ENCODE results near the gene YY1.
"Not testable (repeated sequence)": the region's sequence is repeated elsewhere in the genome, so short reads cannot be mapped to it uniquely, and the experiment has no call there.

The YY1 gene

DNA sequence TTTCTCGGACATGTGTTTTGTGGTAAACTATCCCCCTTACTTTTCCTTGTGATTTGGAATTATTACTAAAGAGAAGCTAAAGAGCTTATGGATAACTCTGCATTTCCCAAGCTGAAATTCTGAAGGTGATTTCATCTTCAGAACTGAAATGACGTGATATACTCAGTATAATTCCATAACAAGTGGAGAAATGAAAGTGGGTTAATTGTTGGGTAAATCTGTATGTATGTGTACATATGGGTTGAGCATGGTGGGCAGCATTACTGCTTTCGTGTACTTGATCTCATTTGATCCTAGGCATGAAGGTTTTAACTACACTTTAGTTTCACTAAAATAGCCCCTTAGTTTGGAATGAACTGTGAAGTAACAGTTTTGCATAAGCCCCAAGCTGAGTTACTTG, 4.1 kb downstream of the YY1 start:
- DNase-seq (ENCODE audit: low spot score): no peak

DNA sequence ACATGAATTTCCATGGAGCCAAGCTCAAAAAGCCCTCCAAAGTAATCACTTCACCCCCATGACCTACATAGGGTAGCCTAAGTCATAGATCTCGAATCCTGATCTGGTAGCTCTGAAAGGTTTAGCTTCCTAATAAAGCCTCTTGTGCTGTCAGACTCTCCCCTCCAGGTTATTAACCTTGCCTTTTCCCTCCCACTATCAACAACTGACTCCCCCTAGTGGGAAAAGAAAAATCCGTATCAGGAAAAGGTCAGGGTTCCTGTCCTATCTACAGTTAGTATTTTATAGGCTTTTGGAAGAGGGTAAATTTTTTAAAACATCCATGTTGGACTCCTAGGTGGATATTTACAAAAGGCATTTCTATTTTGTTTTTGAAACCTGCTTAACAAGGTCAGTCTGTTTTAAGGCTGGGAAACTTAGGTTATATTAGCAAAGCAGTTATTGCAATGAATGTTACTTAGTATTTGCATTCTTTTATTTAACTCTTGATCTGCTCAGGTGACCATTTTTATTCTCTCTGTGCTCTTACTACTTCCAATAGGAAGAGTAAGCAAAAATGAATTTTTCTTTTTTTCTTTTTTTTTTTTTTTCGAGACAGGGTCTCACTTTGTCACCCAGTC, 8.0 kb downstream of the YY1 start:
- peak; percentile 44 for DNase-seq (ENCODE audit: low spot score)

DNA sequence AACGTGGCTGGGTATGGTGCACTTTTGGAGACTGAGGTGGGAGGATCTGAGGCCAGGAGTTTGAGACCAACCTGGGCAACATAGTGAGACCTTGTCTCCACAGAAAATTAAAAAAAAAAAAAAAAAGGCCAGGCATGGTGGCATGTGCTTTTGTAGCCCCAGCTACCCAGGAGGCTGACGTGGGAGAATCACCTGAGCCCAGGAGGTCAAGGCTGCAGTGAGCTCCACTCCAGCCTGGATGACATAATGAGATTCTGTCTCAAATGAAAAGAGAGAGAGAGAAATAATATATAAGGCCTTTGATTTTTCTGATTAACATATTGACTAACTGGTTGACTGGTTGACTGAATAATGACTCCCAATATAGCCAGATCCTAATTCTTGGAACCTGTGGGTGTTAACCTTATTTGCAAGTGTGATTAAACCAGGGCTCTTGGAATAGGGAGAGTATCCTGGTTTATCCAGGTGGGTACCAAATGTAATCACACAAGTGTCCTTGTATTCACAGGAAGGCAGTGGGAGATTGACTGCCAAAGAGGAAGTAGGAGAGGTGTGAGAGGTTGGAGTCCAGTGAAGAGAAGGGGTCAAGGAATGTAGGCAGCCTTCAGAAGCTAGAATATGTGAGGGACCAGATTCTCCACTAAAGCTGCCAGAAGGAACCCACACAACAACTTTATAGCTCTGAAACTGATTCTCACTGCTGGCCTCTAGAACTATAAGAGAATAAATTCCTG, 12.0 kb downstream of the YY1 start:
- no peak for DNase-seq (ENCODE audit: low spot score)

GRCh38 chr14:100252684-100253083, 13.7 kb downstream of the YY1 start:
- DNase-seq (ENCODE audit: low spot score): no peak

- no peak for DNase-seq (ENCODE audit: low spot score)
Observed at GRCh38 chr14:100256339-100256895, 17.5 kb downstream of the YY1 start.

DNA sequence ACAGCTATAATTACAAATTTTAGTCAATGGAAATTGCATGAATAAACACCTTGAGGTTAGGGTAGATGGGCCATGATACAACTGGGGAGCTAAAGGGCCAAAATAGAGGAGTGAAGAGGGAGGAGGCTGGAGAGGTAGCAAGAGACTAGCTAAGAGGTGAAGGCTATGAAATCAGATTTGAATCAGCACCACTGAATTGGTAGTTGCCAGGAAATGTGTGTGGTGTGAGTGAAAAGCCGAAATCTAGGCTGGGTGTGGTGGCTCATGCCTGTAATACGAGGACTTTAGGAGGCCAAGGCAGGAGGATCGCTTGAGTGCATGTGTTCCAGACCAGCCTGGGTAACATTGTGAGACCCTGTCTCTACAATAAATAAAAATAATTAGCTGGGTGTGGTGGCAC, 22.7 kb downstream of the YY1 start:
- DNase-seq (ENCODE audit: low spot score): peak; percentile 78

DNA sequence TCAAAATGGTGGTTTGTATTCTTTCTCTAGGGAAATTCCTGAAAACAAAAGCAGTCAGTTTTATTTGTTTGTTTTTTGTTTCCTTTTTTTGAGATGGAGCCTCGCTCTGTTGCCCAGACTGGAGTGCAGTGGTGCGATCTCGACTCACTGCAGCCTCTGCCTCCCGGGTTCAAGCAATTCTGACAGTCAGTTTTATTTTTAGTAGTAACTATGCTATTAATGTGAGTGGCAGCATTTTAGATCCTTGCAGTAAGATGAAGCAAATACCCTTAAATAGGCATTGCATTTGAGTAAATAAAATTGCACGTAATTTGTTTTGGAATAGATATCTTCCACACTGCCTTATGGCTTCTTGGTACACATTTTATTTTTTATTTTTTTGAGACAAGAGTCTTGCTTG, 23.6 kb downstream of the YY1 start:
- no peak for DNase-seq (ENCODE audit: low spot score)

DNA sequence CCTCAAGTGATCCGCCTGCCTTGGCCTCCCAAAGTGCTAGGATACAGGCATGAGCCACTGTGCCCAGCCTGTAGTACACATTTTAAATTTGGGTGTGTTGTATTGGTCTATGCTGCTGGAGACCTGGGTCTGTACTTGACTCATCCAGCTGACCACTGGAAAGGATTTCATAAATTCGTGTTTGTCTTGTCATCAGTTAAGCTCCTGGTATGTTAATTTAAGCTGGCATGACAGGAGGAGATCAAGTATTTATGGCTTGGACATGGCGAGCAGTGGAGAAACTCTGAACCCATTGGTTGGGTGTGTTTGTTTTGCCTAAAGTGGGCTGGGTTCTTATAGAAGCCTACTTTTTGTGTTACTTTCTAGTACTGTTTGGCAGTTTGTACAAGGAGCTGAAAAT, 24.2 kb downstream of the YY1 start:
- DNase-seq (ENCODE audit: low spot score): no peak

GRCh38 chr14:100267990-100268389, 29.0 kb downstream of the YY1 start:
- no peak for DNase-seq (ENCODE audit: low spot score)

DNA sequence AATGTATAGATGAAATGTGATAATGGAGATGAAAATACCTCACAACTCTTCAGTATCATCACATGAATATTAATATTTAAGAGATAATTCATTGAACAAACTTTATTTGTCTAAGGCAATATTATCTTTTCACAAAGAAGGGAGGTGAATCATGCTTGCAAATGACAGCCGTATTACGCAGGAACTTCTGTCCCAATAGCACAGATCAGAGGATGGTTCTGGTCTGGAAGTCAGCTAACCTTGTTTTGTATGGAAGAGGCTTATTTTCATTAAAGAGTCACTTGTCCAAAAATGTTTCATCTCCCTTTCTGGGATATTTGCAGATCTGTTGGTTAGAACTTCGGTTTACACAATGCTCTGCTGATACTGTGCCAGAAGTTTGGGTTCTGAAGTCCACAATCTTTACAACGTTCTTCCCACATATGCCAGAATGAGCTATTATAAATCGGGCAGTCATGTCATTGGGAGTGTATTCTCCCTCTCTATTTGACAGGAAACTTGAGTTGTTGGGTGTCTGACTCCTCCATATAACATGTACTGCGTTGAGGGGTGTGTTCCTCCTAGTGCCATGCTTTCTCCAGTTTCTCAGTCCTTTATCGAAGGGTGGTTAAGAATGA, 29.8 kb downstream of the YY1 start:
- DNase-seq (ENCODE audit: low spot score): no peak

GRCh38 chr14:100271247-100271939, 32.4 kb downstream of the YY1 start:
- DNase-seq (ENCODE audit: low spot score): peak; percentile 12

DNA sequence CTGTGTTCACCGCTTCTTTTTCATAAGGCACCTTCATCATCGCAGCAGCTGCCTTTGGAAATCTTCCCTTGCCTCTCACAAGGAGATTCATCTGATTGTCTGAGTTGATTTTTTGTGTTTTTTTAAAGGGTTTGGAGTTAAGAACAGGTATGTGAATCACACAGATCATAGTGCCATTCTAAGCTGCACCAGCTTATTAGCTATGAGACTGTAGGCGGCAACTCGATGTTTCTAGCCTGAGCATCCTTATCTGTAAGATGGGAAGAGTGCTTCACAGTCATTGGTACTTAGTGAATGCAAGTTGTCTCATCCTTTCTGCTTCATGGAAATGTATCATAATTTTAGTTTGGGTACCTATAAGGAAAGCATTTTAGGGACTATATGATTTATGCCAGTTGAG, 35.3 kb downstream of the YY1 start:
- DNase-seq (ENCODE audit: low spot score): no peak

DNA sequence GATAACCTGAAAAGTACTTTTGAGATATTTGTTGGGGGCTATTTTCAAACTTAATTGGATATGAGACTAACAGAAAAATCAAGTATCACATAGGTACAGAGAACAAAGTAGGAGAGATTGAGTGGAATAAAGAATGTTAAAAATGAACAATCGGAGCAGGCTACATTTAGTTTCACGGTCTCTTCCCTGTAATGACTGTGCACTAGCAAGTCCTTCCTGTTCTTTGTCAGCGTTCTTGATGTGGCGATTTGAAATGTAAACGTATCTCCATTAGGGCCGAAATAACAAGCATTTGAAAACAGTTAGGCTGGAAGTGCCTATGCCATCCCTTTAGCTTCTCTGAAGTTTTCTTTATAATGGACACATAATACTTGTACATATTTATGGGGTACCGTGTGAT, 36.3 kb downstream of the YY1 start:
- peak; percentile 67 for DNase-seq (ENCODE audit: low spot score)

GRCh38 chr14:100278702-100279101, 39.8 kb downstream of the YY1 start:
- no peak for DNase-seq (ENCODE audit: low spot score)

- no peak for DNase-seq (ENCODE audit: low spot score)
Observed at GRCh38 chr14:100279133-100279532, 40.2 kb downstream of the YY1 start.

DNA sequence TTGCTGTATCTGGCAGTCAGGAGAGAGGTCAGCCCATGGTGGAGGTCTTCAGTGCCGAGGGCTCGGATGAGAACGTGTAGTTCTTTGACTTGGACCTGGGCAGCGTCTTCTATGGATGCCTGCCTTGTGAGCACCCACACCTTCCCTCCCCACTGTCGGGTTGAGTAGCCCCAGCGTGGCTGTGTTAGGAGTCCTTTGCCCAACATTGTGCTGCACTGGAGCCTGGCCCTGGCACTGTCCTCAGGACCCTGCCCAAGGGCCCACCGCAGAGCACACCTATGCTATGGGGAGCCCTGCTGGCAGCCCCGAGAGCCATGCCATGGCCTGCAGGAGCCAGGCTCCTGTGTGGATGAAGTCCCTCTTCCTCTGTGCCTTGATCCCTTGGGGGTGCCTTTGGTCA, 40.6 kb downstream of the YY1 start:
- DNase-seq (ENCODE audit: low spot score): no peak

- DNase-seq (ENCODE audit: low spot score): no peak
Observed at GRCh38 chr14:100281286-100282082, 42.5 kb downstream of the YY1 start.

DNA sequence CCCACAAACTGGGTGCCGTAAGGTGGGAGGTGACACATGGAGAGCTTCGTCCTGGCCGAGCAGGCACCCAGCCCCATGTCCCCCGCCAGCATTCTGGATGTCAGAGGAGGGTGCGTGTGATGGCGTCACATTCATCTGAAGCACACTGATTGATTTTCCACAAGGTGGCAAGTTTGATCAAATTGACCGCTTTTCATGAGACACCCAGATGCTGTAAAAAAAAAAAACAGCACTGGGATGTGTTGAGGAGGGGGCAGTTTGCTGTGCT, 43.1 kb downstream of the YY1 start:
- DNase-seq (ENCODE audit: low spot score): no peak

- no peak for DNase-seq (ENCODE audit: low spot score)
Observed at GRCh38 chr14:100282766-100283419, 43.9 kb downstream of the YY1 start.

DNA sequence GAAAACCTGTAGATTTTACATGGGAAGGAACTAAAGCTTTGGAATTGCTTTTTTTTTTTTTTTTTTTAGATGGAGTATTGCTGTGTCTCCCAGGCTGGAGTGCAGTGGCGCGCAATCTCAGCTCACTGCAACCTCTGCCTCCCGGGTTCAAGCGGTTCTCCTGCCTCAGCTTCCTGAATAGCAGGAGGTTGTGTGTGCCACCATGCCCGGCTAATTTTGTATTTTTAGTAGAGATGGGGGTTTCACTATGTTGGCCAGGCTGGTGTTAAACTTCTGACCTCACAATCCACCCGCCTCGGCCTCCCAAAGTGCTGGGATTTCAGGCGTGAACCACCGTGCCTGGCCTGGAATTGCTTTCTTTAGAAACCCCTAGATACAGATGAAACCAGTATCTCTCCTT, 44.5 kb downstream of the YY1 start:
- not testable (repeated sequence) for DNase-seq (ENCODE audit: low spot score)
